HG02642 (cell line): Measurements from ENCODE around the gene ACVR1.
"Not testable (repeated sequence)": the region's sequence is repeated elsewhere in the genome, so short reads cannot be mapped to it uniquely, and the experiment has no call there.

Experiments
- ATAC-seq: cut with Tn5 transposase; IDR thresholded peaks from one replicate; pipeline ENCODE4 v1.9.1; 2021; ENCODE audit warnings: mild to moderate bottlenecking; ENCODE audit not compliant: unreplicated experiment, poor library complexity

The ACVR1 gene

DNA sequence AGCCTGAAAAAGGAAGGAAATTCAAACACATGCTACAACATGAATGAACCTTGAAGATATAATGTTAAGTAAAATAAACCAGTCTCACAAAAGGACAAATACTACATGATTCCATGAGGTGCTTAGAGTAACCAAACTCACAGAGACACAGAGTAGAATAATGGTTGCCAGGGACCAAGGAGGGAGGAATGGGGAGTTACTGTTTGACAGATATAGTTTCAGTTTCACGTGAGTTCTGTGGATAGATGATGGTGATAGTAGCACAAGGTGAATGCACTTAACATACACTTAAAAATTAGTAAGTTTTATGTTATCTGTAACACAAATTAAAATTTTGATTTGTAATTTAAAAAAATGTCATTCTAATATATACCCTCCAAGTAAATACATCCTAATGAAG lies 140.6 kb downstream of the ACVR1 start:
- ATAC-seq: peak; percentile 46

- ATAC-seq: no peak
Measured at GRCh38 chr2:157733263-157733662, 142.9 kb downstream of the ACVR1 start.

- no peak for ATAC-seq
Measured at GRCh38 chr2:157732596-157732995, 143.5 kb downstream of the ACVR1 start.

DNA sequence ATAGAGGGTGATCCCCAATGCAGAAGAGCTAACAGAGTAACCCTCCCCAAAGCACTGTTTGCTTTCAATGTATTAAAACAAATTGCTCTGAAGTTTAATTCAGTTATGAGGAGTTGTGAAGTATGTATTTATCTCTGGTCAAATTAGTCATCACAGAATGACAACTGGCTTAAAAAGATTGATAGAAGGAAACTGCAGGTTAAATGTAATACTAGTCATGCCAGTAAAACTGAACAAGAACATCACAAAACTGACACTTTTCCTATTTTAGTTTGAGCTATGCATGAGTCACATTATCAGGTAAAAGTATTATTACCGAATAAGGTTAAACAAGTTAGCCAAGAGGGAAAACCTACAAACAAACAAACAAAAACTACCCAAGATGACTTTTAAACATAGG lies 148.4 kb downstream of the ACVR1 start:
- ATAC-seq: no peak

DNA sequence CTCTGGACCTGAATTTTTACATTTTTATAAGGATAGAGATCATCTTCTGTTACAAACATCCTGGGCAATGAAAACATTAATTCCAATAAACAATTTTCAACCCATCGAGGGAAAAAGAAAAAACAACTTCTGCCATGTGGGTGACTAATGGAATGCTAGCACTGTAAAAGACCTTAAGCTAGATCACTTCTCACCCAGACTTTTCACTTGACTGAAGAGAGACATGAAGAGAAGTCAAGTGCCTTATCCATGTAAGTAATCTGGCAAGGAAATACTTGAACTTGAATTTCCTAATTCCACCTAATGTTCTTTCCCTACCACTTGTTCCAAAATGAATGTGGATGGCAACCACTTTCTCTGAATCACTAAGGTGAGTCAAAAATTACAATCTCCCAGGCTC lies 149.2 kb downstream of the ACVR1 start:
- ATAC-seq: no peak

GRCh38 chr2:157725846-157726245 lies 150.3 kb downstream of the ACVR1 start:
- ATAC-seq: no peak

DNA sequence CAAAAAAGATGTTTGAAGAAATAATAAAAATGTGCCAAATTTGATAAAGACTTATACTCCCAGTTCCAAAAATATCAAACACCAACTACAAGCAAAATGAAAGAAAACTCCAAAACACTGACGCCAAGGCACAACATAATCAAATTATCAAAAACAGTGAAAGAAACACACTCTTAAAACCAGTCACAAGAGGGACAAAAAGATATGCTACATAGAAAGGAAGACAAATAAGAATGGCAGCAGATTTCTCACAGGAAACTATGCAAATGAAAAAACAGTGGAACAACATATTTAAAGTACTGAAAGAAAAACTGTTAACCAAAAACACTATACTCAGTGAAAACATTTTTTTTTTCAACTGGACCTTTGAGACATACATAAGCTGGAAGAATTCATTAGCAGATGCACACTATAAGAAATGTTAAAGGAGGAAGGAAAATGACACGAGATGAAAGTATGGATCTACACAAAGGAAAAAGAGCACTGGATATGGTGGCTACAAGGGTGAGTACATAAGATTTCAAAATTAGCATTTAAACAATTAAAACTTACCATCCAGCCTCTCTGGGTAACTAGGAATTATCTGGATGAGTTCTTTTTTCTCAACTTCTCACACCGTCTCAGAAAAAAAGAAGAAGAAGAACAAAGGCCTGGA lies 153.4 kb downstream of the ACVR1 start:
- ATAC-seq: no peak

DNA sequence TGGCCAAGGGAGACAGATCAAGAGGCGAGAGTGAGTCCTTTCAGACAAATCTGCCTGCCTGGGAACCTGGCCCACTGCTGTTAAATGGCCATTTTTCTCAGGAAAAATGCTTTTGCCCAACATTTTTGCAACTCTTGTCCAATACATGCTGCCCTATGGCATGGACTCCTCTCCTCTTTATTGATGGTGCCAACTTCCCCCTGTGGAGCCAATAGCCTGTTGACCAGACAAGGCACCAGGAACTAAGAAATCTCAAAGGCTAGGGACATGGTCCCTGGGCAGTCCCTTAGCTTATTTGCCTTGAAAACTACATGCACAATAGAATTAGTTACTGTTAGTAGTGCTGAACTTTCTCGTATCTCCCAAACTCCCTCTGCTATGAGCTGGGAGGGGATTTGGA lies 155.6 kb downstream of the ACVR1 start:
- no peak for ATAC-seq

GRCh38 chr2:157704653-157705052 lies 171.5 kb downstream of the ACVR1 start:
- not testable (repeated sequence) for ATAC-seq

DNA sequence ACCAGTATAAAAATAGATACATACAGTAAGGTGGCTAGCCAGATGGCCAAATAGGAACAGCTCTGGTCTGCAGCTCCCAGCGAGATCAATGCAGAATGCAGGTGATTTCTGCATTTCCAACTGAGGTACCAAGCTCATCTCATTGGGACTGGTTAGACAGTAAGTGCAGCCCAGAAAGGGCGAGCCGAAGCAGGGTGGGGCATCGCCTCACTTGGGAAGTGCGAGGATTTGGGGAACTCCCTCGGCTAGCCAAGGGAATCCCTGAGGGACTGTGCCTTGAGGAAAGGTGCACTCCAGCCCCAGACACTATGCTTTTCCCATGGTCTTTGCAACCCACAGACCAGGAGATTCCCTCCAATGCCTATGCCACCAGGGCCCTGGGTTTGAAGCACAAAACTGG lies 172.0 kb downstream of the ACVR1 start:
- ATAC-seq: not testable (repeated sequence)

DNA sequence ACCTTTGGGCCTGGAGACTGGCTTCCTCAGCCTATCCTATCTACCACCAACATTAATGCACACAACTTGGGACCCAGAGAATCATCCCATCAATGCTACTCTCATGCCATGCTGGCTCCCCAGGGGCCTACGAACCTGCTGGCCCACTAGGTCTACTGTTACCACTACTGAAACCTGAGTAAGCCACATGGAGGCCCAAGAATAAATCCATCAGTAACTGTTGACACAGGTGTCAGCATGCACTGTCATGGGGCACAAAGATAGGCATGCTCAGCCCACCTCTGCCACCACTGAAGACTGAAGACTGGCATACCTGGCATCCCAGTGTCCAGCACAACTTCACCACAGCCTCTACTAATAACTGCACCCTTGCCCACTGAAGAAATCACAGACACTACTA lies 176.3 kb downstream of the ACVR1 start:
- ATAC-seq: no peak

- ATAC-seq: no peak
Measured at GRCh38 chr2:157699009-157699408, 177.1 kb downstream of the ACVR1 start.

- ATAC-seq: no peak
Measured at GRCh38 chr2:157698430-157698829, 177.7 kb downstream of the ACVR1 start.

GRCh38 chr2:157696036-157696435 lies 180.1 kb downstream of the ACVR1 start:
- no peak for ATAC-seq

- no peak for ATAC-seq
Measured at GRCh38 chr2:157692768-157693167, 183.4 kb downstream of the ACVR1 start.

- no peak for ATAC-seq
Measured at GRCh38 chr2:157691695-157692094, 184.4 kb downstream of the ACVR1 start.

DNA sequence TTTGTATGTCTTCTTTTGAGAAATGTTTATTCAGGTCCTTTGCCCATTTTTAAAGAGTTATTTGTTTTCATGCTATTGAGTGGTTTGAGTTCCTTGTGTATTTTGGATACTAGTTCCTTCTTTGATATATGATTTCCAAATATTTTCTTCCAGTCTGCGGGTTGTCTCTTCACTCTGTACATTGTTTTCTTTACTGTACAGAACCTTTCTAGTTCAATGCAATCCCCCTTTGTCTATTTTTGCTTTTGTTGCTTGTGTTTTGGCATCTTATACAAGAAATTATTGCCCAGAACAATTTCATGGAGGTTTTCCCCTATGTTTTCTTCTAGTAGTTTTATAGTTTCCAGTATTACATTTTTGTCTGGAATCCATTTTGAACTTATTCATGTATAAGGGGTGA lies 185.0 kb downstream of the ACVR1 start:
- ATAC-seq: no peak
